ENCODE data around the gene ABI3BP.

DNA sequence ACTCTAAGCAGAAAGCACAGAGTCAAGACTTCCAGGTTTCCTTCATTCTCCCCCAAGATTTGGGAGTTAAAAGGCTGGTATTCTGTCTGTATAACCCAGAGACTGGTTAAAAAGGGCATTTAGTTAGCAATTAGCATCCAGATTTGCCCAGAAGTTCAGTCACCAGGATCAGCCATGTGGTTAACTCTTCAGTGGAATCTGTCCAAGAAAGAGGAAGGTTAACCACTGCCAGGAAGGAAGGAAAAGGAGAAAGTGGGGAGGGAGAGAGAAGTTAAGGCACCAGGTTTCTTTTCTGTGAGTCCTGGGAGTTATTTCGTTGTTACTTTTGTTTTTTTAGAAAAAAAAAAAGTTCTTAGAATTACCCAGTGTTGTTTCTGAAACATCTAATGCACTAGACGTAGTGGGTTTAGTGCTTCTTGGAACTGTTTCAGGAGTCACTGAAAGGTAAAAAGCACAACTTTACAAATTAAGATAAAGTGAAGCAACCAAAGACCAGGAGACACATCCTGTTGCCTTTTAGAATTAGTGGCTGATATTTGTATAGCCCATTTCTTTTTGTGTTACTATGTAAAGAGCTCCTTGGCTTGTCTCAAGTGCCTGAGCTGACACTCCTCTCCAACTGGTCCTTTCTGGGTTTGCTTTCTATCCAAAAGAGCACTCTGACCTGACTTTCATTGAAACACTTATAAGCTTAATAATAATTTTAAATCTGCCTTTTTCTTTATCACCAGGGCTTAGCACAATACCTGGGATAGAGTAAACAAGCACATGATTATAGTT is 128.6 kb downstream of the ABI3BP start:
- no peak for TF ChIP-seq ELF4 (CRISPR knock-in tag; IDR thresholded peaks at IDR 0.05; ENCODE audit: low read depth)
- TF ChIP-seq, protein P1, sequence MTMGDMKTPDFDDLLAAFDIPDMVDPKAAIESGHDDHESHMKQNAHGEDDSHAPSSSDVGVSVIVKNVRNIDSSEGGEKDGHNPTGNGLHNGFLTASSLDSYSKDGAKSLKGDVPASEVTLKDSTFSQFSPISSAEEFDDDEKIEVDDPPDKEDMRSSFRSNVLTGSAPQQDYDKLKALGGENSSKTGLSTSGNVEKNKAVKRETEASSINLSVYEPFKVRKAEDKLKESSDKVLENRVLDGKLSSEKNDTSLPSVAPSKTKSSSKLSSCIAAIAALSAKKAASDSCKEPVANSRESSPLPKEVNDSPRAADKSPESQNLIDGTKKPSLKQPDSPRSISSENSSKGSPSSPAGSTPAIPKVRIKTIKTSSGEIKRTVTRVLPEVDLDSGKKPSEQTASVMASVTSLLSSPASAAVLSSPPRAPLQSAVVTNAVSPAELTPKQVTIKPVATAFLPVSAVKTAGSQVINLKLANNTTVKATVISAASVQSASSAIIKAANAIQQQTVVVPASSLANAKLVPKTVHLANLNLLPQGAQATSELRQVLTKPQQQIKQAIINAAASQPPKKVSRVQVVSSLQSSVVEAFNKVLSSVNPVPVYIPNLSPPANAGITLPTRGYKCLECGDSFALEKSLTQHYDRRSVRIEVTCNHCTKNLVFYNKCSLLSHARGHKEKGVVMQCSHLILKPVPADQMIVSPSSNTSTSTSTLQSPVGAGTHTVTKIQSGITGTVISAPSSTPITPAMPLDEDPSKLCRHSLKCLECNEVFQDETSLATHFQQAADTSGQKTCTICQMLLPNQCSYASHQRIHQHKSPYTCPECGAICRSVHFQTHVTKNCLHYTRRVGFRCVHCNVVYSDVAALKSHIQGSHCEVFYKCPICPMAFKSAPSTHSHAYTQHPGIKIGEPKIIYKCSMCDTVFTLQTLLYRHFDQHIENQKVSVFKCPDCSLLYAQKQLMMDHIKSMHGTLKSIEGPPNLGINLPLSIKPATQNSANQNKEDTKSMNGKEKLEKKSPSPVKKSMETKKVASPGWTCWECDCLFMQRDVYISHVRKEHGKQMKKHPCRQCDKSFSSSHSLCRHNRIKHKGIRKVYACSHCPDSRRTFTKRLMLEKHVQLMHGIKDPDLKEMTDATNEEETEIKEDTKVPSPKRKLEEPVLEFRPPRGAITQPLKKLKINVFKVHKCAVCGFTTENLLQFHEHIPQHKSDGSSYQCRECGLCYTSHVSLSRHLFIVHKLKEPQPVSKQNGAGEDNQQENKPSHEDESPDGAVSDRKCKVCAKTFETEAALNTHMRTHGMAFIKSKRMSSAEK (CRISPR knock-in tag; IDR thresholded peaks at IDR 0.05; ENCODE audit: borderline replicate concordance), result no peak
- no peak for TF ChIP-seq SP1 (CRISPR knock-in tag; conservative IDR thresholded peaks at IDR 0.05)
- no peak for TF ChIP-seq TP53 (CRISPR knock-in tag; IDR thresholded peaks at IDR 0.05)
